Motor neuron (in vitro differentiated cells): ENCODE data around the gene POM121C. TPM values are rescaled to one million over a fixed set of nuclear protein-coding genes. Genes with fewer than 3 reads are reported as not detected.
"Not testable (repeated sequence)": the region's sequence is repeated elsewhere in the genome, so short reads cannot be mapped to it uniquely, and the experiment has no call there.

Experiments
- ATAC-seq, 8 experiments: fragments of 200-7000 bp; cut with Tn5 transposase; replicated peaks in 6 of 8; 2 replicates each; pipeline ENCODE4 v1.8.0; 2021; ENCODE audit warnings: mild to moderate bottlenecking in 8 of 8, moderate library complexity in 8 of 8
- H3K27ac ChIP-seq, 2 donors: fragments of 250-450 bp; sonication (Bioruptor Pico); 2 replicates each; pipeline ENCODE4 v1.9.0; 2021; ENCODE audit warnings: antibody characterized with exemption in 2 of 2, mild to moderate bottlenecking in 2 of 2, moderate library complexity in 1 of 2
- H3K4me1 ChIP-seq, 2 donors: fragments of 250-450 bp; sonication (Bioruptor Pico); replicated peaks in 1 of 2; 2 replicates each; pipeline ENCODE4 v1.6.1; 2021; ENCODE audit warnings: antibody characterized with exemption in 2 of 2, mild to moderate bottlenecking in 2 of 2, moderate library complexity in 1 of 2
- H3K4me3 ChIP-seq, 5 donors: fragments of 250-450 bp; sonication (Bioruptor Pico); 2 replicates each; pipeline ENCODE4 v1.9.0; 2021; ENCODE audit warnings: antibody characterized with exemption in 5 of 5, mild to moderate bottlenecking in 5 of 5, moderate library complexity in 4 of 5
- WGBS, 10 experiments: fragments of 450-650 bp; shearing (Covaris generic); methylation state at CpG; one replicate each; pipeline ENCODE4 v1.0.0; 2022; 5-methylcytosine and 5-hydroxymethylcytosine counted together
- in situ Hi-C, 9 experiments: fragments of 400-800 bp; cut with MboI; loops; one replicate each; pipeline ENCODE4 v1.15.0; 2021; ENCODE audit warnings: low sequenced_read_pairs in 9 of 9, low pct_unique_long_range_greater_than_20kb in 2 of 9; ENCODE audit not compliant: unreplicated experiment in 9 of 9
- total RNA-seq, 8 experiments: library from RNA; unstranded; fragments of 300-600 nt; gene quantifications; 2 replicates each; pipeline versions ENCODE4 v1.2.3 to v1.2.4, GENCODE V29; 2022

POM121C gene
- total RNA-seq, 8 experiments from 2014 or later = 8.0 to 34.1 (median 12.5) TPM

- H3K4me3 ChIP-seq, H3K27ac ChIP-seq, H3K4me1 ChIP-seq, in situ Hi-C loops: not testable (repeated sequence)
- no CpG with 5 or more reads among the region's 34 CpGs for WGBS, 10 experiments
- ATAC-seq = peak; percentile 19 to 82 (median 28)
Measured at GRCh38 chr7:75398771-75399700, 87.1 kb downstream of the POM121C start.

DNA sequence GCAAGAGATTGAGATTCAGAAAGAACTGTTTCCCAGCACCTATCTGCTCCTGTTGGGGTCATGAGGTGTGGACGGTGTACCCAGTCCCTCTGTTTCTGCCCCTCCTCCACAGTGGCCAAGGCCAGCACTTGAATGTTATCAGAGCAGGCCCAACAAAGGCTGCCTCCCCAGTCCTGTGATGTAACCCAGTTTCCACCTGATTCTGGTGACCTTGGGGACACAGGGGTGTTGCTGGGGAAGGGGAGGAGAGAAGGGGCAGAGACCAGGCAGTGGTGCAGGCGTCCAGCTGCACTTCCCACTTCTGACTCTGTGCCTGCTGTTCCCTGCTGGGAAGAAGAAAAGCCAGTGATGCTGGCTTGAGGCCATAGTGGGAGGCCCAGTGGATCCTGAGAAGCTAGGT lies 88.2 kb downstream of the POM121C start:
- peak in 1 of 8 experiments; percentile 21 for ATAC-seq
- WGBS, 10 experiments = no CpG with 5 or more reads among the region's 2 CpGs
- H3K4me3 ChIP-seq, H3K27ac ChIP-seq, in situ Hi-C loops, H3K4me1 ChIP-seq: not testable (repeated sequence)

GRCh38 chr7:75395329-75395728 lies 90.8 kb downstream of the POM121C start, which contains the start of gene TRIM73:
Gene TRIM73, plus strand, starts transcription at chr7:75395629. Its CDS starts 3,305 bp downstream, at chr7:75398934.
- H3K27ac ChIP-seq, H3K4me1 ChIP-seq, H3K4me3 ChIP-seq, in situ Hi-C loops, ATAC-seq: not testable (repeated sequence)
- no CpG with 5 or more reads among the region's 34 CpGs for WGBS, 10 experiments

DNA sequence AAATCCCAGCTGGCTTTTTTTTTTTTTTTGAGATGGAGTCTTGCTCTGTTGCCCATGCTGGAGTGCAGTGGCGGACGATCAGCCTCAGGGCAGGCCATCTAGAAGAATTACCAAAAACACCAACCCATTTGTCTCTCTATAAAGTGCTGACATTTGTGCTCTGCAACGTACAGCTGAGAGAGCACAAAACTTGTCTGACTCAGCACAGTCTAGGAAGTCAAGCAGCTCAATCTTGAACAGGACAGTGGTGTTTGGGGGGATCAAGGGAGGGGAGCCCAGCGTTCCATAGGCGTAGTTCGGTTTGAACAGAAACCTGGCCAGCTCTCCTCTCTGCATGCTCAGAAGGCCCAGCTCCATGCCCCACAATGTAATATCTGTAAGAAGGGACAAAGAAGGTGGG lies 92.9 kb downstream of the POM121C start:
- H3K4me1 ChIP-seq, H3K4me3 ChIP-seq, in situ Hi-C loops, H3K27ac ChIP-seq: not testable (repeated sequence)
- no CpG with 5 or more reads among the region's 6 CpGs for WGBS, 10 experiments
- ATAC-seq = peak in 2 of 8 experiments; percentile 10 to 28

DNA sequence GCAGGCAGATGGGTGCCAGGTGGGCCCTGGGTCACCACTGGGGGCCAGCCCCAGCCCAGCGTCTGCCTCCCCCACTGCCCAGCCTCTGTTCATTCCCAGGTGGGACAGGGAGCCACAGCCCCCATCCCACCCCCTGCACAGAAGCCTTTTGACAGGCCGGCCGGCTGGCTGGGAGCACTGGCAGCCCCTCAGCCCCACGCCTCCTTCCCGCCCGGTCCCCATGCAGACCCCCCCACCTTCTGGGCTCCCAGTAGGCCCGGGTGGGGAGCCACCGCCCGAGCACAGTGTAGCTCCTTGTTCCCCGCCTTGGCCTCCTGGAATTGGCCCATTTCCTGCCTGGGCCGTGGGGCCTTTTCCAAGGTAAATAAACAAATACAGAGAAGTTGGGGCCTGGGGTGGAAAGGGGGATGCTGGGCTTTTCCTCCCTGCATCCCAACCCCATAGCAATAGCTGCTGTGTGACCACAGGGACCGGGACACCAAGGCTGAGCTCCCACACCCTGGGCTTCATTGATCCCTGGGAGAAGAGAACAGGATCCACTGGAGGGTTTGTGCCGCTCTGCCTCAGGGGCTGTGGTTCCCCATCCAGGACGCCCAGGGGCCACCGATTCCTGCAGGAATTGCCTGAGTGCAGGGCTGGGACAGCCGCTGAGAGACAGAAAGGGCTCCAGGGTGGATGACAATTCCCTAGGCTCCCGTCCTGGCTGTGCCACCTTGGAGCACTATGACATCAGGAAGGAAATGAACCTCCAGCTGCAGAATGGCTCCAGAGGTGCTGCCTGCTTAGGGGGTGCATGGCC lies 111.4 kb downstream of the POM121C start:
- WGBS, 10 experiments = no CpG with 5 or more reads among the region's 17 CpGs
- peak in 7 of 8 experiments; percentile 23 to 69 (median 55) for ATAC-seq
- H3K27ac ChIP-seq = not testable (repeated sequence)

GRCh38 chr7:75374144-75374518 lies 112.0 kb downstream of the POM121C start:
- no CpG with 5 or more reads among the region's 4 CpGs for WGBS, 10 experiments
- in situ Hi-C loops, H3K4me3 ChIP-seq, H3K4me1 ChIP-seq, H3K27ac ChIP-seq: not testable (repeated sequence)
- peak in 4 of 8 experiments; percentile 10 to 29 (median 20) for ATAC-seq

More for the DNA sequence above, 111.4 kb downstream of the POM121C start:
- in situ Hi-C loops, H3K4me3 ChIP-seq, H3K4me1 ChIP-seq: not testable (repeated sequence)

GRCh38 chr7:75367313-75367712 lies 118.8 kb downstream of the POM121C start:
- in situ Hi-C loops, H3K27ac ChIP-seq, H3K4me3 ChIP-seq, H3K4me1 ChIP-seq: not testable (repeated sequence)
- WGBS, 10 experiments = no CpG with 5 or more reads among the region's 9 CpGs
- peak in 4 of 8 experiments; percentile 50 to 90 (median 70) for ATAC-seq

Other genes starting within 250 kb of the POM121C start
- 1 to 10 TPM; 1.3 to 7.8 (median 4.3) TPM for gene TRIM73, start 90.7 kb downstream of the POM121C start, total RNA-seq
- gene SPDYE5, start 6.0 kb upstream of the POM121C start, total RNA-seq = 1 to 10 TPM in 3 of 8 experiments, under 1 TPM in 5; 0.65 to 5.8 (median 0.85) TPM